GM12865 (cell line): ENCODE data around the gene CST3.

ENCODE experiments used
- DNase-seq: peaks from one replicate; pipeline ENCODE4 v3.0.0; 2010; ENCODE audit warnings: low read depth
- H3K4me3 ChIP-seq: 2 replicates; pipeline ENCODE4 v1.5.1; 2011; ENCODE audit warnings: mild to moderate bottlenecking, low read depth, low read length, control low read depth
- TF ChIP-seq, protein P1 (sequence below): IDR thresholded peaks from 2 replicates; pipeline ENCODE4 v1.5.1; 2011; ENCODE audit warnings: low read length, control low read depth, low read depth, inconsistent platforms; ENCODE audit not compliant: insufficient read depth; ENCODE audit errors: missing control alignments

Gene CST3

DNA sequence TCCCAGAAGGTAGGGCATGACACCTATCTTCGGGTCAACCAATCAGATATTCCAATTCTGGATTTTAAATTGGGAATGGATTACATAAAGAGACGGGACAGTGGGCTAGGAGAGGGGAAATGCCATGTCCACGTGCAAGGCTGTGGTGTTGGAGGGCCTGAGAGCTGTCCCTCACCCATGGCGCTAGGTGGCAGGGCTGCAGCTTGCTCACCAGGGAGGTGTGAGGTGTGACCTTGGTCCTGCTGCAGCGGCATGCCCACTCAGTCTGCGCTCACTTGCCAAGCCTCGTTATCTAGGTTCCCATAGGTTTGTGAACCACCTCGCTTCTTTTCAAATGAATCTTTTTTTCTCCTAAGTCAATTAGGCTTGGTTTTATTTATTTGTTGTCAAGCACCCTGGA lies 19.4 kb upstream of the CST3 start:
- DNase-seq: no peak
- H3K4me3 ChIP-seq: no peak overlapping the region
- TF ChIP-seq, protein P1, sequence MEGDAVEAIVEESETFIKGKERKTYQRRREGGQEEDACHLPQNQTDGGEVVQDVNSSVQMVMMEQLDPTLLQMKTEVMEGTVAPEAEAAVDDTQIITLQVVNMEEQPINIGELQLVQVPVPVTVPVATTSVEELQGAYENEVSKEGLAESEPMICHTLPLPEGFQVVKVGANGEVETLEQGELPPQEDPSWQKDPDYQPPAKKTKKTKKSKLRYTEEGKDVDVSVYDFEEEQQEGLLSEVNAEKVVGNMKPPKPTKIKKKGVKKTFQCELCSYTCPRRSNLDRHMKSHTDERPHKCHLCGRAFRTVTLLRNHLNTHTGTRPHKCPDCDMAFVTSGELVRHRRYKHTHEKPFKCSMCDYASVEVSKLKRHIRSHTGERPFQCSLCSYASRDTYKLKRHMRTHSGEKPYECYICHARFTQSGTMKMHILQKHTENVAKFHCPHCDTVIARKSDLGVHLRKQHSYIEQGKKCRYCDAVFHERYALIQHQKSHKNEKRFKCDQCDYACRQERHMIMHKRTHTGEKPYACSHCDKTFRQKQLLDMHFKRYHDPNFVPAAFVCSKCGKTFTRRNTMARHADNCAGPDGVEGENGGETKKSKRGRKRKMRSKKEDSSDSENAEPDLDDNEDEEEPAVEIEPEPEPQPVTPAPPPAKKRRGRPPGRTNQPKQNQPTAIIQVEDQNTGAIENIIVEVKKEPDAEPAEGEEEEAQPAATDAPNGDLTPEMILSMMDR: no peak

DNA sequence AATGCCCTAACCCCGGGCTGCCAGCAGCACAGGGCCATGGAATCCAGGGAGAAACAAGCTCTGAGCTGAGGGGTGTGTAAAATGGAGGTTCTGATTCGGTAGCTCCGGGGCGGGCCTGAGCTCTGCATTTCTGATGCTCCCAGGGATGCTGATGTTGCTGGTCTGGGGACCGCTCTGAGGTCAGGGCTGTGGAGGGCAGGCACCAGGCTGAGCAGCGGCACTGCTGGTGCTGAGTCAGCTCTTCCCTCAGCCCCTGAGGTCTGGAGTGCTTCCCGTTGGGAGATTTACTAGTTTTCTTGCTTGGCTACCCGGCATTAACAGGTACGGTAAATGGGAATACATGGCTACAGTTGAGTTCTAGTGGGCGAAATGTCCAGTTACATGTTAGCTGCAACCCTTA lies 18.6 kb upstream of the CST3 start:
- TF ChIP-seq, protein P1: no peak
- no peak for DNase-seq
- no peak overlapping the region for H3K4me3 ChIP-seq

DNA sequence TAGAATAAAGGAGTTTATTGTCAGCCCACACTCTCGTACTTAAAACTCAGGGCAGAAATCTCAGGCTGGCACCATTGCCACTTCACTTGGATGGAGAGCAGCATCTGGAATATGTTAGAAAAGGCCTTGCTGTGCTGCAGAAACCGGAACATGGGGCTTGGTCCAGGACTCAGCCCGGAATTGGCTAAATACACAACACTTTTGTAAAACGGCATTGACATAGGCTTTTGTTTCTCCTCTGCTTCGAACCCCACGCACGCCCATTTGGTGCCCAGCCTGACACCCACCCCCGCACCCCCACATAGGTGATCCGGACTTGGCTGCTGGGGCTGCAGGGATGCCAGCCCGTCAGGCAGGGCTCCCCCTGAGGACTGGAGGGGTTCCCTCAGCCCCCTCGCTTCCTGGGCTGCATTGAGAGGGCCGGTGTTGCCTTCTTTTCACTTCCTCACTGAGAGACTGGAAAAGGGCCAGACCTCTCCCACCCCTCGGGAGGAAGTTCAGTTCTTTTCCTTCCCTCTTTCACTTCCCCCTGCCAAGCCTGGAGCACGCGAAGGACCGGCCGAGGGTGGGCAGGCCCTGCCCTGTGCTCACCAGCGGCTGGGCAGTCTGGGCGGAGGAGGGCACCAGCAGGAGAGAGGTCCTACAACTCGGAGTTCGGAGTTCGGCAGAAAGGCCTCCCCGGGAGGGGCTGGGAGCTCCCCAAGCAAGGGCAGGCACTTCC lies 17.9 kb upstream of the CST3 start:
- DNase-seq: no peak
- no peak overlapping the region for H3K4me3 ChIP-seq
- TF ChIP-seq, protein P1: no peak

DNA sequence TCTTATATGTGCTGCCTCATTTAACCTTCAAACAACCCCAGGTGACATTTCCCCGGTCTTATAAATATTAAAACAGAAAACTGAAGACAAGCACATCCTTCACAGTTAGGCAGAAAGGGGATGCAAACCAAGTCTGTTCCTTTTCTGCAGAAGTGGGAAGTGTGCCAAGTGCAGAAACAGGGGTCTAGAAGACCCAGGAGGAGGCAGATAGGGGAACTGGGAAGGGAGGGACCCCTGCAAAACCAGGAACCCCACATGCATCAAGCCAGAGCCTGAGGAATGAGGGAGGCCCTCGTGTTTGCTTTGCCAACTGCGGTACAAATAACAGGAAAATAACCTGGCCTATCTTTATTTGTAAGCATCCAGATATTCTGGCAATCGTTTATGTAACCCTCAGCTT lies 17.0 kb upstream of the CST3 start:
- no peak for DNase-seq
- TF ChIP-seq, protein P1: no peak
- no peak overlapping the region for H3K4me3 ChIP-seq

DNA sequence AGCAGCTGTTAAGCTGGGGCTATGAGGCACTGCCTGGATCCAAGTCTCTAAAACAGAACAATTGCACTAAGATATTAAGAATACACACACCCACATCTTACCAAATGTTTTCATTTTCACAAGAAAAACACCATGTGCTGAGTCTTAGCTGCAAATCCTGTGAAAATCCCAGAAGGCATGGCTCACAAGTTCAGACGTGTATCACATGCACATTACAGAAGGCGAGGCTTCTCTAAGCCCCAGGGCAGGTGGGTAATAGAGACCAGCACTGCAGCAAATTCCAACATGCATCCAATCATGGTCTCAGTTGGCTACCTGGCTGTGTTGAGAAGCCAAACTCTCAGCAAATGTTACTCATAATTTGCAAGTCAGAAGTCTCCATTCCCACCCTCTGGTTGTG lies 16.2 kb upstream of the CST3 start:
- no peak for DNase-seq
- TF ChIP-seq, protein P1: no peak

DNA sequence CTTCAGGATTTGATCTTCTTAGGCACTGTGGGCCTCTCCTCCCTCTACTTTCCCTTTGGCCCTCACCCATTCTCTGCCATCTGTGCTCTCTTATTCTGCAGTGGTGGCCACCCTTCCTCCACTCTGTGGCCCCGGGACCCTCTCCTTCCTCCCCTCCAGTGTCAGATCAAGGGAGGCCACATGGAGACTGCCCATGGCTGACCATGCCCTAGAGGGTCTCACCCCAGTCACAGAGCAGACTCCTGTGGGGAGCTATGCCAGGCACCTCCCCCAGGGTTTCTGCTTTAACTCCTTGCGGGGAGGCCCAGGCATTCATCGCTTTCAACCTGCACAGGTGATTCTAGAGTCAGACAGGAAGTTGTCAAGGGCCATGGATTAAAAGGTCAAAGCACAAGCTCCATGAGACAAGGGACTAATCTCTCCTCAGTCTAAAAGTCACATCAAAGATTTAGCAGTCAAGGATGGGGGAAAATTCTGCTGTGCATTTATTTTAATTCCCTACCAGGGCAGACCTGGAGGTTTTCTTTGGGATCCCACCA lies 15.7 kb upstream of the CST3 start:
- TF ChIP-seq, protein P1: no peak
- DNase-seq: no peak
- no peak overlapping the region for H3K4me3 ChIP-seq

More for the DNA sequence above, 16.2 kb upstream of the CST3 start:
- no peak overlapping the region for H3K4me3 ChIP-seq

DNA sequence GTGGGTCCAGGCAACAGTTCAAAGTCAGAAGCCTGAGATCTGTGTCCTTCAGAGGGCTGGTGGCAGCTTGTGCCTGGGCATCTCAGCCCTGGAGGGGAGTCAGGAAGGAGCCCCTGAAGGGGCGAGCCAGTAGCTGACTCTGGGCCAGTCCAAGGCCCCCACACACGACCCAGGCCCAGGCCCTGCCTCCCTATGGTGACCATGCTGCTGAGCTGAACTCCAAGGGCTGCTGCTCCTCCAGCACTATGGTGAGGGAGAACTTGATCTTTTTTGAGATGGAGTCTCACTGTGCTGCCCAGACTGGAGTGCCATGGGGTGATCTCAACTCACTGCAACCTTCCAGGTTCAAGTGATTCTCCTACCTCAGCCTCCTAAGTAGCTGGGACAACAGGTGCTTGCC lies 15.2 kb upstream of the CST3 start:
- no peak overlapping the region for H3K4me3 ChIP-seq
- DNase-seq: no peak
- TF ChIP-seq, protein P1: no peak
